Measurements from ENCODE around the gene STK32C. TPM values are rescaled to one million over a fixed set of nuclear protein-coding genes. Genes with fewer than 3 reads are reported as not detected.

The STK32C gene
- polyA plus RNA-seq, 2 of the 4 experiments (the other 2 are of a cell fraction), result 29.9 to 43.6 TPM

- ATAC-seq (peak in 1 of 2 experiments; percentile 43; a peak in 3 of 6 replicates), FAIRE-seq (no peak), DNase-seq (ENCODE audit: low read depth in 1 of 2, low spot score in 1 of 2) (peak; percentile 69 to 72)
- WGBS (ENCODE audit: missing lambda C conversion rate), result 7% methylated on average over 23 of the region's 23 CpGs
- Histone ChIP-seq H3K9me3 (no peaks in the 10 kb centered on the region), H3K4me1 (peaks cover 50% of the 10 kb centered on the region), H3K4me2 (peak overlapping the region; percentile 100), H3K27ac (peak overlapping the region; percentile 95 to 96), H3K4me3 (peak overlapping the region; percentile 86)
- POLR2A ChIA-PET, result interaction anchor here (0.7 to 2.3 kb wide), 3 partner anchors 10 to 124 kb away, joined by 6 to 10 read pairs (median 8); partner anchors contain the start of gene STK32C
- TF ChIP-seq JUN (IDR thresholded peaks at IDR 0.05) (peak in 1 of 2 experiments; percentile 43; a peak in 1 of 5 replicates), FOSL2 (IDR thresholded peaks at IDR 0.05) (no peak), FOSL2 (CRISPR knock-in tag; IDR thresholded peaks at IDR 0.05) (peak; percentile 48; the same call in 1 of the 2 replicates), CBX8 (IDR thresholded peaks at IDR 0.05) (no peak)
- CTCF ChIA-PET, result no interaction called here
Measured at GRCh38 chr10:132329565-132330485, 22.1 kb upstream of the STK32C start.

- Histone ChIP-seq H3K4me2 (peak overlapping the region; percentile 100), H3K27ac (peak overlapping the region; percentile 95 to 96; a peak in 4 of 6 replicates), H3K4me3 (peak overlapping the region; percentile 86; the same call in 2 of the 3 replicates), H3K4me1 (peaks cover 61% of the 10 kb centered on the region), H3K9me3 (no peaks in the 10 kb centered on the region)
- no peak for DNase-seq (ENCODE audit: low read depth in 1 of 2, low spot score in 1 of 2)
- ChIA-PET POLR2A (no interaction called here), CTCF (no interaction called here)
- ATAC-seq, result no peak
- no peak for FAIRE-seq
- 86% methylated on average over 8 of the region's 8 CpGs for WGBS (ENCODE audit: missing lambda C conversion rate)
- TF ChIP-seq EHMT2 (IDR thresholded peaks at IDR 0.05; ENCODE audit: low read depth) (no peak), MYC (IDR thresholded peaks at IDR 0.05; ENCODE audit: borderline replicate concordance, low read length) (no peak), ZFP36 (IDR thresholded peaks at IDR 0.05; ENCODE audit: borderline replicate concordance, partially characterized antibody) (no peak), FOXS1 (CRISPR knock-in tag; IDR thresholded peaks at IDR 0.05) (no peak), ZC3H11A (IDR thresholded peaks at IDR 0.05) (no peak), CHD2 (IDR thresholded peaks at IDR 0.05; ENCODE audit: low read length, partially characterized antibody) (no peak), ESRRA (IDR thresholded peaks at IDR 0.05; ENCODE audit: borderline replicate concordance, low read length) (no peak)
Measured at GRCh38 chr10:132328738-132329137, 21.0 kb upstream of the STK32C start.

- POLR2A ChIA-PET, result no interaction called here
- TF ChIP-seq MAFK (IDR thresholded peaks at IDR 0.05; ENCODE audit: partially characterized antibody) (no peak), ELK1 (IDR thresholded peaks at IDR 0.05; ENCODE audit: low read depth, low read length) (no peak), NPAS2 (CRISPR knock-in tag; IDR thresholded peaks at IDR 0.05; ENCODE audit: borderline replicate concordance) (no peak), PHF8 (IDR thresholded peaks at IDR 0.05; ENCODE audit: borderline replicate concordance, low read depth) (no peak), RCOR1 (IDR thresholded peaks at IDR 0.05; ENCODE audit: low read depth, low read length) (no peak), TP53 (CRISPR knock-in tag; IDR thresholded peaks at IDR 0.05) (no peak), CBX8 (IDR thresholded peaks at IDR 0.05) (no peak), E2F6 (IDR thresholded peaks at IDR 0.05; ENCODE audit: borderline replicate concordance, low read depth) (no peak), CHD2 (IDR thresholded peaks at IDR 0.05; ENCODE audit: low read length, partially characterized antibody) (no peak), ATOH8 (CRISPR knock-in tag; IDR thresholded peaks at IDR 0.05; ENCODE audit: low read depth) (no peak), MAX (IDR thresholded peaks at IDR 0.05) (no peak), RFX5 (IDR thresholded peaks at IDR 0.05) (no peak), HOXA7 (CRISPR knock-in tag; IDR thresholded peaks at IDR 0.05) (no peak), MAZ (IDR thresholded peaks at IDR 0.05; ENCODE audit: borderline replicate concordance, low read depth, low read length) (no peak), KDM5A (IDR thresholded peaks at IDR 0.05) (no peak), GATA3 (IDR thresholded peaks at IDR 0.05; ENCODE audit: borderline replicate concordance) (no peak)
- Histone ChIP-seq H3K9me3 (no peaks in the 10 kb centered on the region), H3K4me1 (peaks cover 67% of the 10 kb centered on the region), H3K27ac (peak overlapping the region in 1 of 2 experiments; percentile 95; a peak in 2 of 6 replicates), H3K4me3 (no peak overlapping the region), H3K4me2 (peak overlapping the region; percentile 100)
- ATAC-seq (no peak), DNase-seq (ENCODE audit: low read depth in 1 of 2, low spot score in 1 of 2) (no peak), FAIRE-seq (no peak)
- 96% methylated on average over 9 of the region's 9 CpGs for WGBS (ENCODE audit: missing lambda C conversion rate)
- CTCF ChIA-PET, result no interaction called here
Measured at GRCh38 chr10:132328106-132328505, 20.4 kb upstream of the STK32C start.

Measured in A549 (cell line).